Left forelimb (tissue), 1 donor: ENCODE results near the gene IQCN.
A peak's percentile ranks its signal among the peaks of the same experiment; 100 is the strongest.

Experiments
- DNase-seq: peaks from one replicate; pipeline ENCODE4 v3.0.0-alpha.2; 2018; ENCODE audit warnings: low spot score

IQCN gene

DNA sequence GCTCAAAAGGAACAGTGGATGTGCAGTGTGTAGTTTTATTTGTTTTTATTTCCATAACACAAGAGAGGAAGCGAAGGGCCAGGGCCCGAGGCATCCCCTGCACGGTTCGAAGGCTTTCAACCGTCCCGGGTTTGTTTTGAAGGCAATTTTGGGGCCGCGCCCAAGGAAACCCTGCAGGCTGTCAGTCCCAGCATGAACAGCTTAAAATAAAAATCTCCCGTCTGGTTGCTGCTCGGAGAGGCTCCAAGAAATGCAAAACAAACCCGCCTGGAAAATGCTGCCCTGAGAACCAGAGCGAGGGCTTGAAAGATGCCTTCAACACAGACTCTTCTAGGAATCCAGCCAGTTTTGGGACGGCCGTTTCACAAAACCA, 32.6 kb upstream of the IQCN start:
- no peak for DNase-seq

DNA sequence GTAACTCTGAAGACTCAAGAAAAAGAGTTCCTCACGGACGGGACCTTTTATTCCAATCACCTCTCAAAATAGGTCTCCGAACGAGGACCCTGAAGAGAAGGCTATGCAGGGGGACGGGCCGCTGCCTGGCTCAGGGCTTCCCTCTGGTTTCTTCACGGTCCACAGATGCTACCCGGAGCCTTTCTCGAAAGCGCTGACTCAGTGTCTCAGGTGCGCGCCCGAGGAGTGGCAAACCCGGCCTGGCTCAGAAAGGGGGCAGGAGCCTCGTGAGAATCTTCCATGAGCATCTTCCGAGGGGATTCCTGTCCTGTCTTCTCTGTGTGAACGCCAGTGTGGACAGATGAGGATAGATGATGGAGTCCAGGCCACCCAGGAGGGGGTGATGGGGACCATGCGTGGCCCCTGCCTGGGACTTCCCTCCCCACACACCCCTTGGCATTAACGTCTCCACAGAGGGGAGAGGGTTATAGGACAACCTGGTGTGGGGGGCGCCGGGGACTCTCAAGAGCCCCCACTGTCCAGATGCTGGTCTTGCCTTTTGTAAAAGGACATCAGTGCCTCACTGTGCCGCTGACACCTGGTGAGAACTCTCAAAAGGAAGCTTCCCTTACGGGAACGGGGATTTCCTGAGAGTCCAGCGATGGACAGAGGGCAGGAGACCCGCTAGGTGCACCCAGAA, 32.1 kb upstream of the IQCN start:
- DNase-seq = no peak

DNA sequence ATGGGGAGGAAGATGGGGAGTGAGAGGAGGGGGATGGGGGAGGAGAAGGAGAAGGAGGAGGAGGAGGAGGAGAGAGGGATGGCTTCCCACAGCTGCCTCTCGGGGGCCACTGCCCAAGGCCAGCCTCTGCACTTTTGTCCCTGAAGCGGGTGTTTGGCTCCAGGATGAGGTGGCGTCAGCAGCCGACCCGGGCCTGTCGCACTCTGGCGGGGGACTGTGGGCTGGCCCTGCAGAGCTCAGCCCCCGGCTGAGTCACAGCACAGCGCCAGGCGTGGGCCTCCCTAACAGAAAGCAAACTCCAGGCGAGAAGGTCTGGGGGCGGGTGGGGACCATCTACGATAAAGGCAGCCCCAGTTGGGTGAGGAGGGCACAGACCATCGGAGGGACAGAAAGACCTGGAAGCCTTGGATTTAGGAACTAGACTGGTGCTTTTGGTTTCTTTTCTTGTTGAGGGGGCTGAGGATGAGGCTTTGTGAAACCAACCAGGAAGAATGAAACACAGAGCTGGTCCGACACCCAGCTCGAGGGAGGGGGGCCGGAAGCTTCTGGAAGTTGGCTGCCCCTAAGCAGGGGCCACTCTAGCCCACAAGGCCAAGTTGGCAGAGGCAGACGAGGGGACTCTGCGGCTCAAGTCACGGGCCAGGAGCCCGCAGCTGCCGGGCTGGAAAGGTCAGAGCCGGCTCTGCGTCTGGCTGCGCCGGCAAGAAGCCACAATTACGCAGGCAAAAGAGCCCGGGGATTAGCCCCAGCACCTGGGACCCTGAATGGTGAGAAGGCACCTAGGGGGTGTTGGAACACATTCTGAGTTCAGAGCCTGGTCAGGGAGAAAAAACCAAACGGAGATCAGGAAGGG, 30.4 kb upstream of the IQCN start:
- DNase-seq = peak; percentile 90

DNA sequence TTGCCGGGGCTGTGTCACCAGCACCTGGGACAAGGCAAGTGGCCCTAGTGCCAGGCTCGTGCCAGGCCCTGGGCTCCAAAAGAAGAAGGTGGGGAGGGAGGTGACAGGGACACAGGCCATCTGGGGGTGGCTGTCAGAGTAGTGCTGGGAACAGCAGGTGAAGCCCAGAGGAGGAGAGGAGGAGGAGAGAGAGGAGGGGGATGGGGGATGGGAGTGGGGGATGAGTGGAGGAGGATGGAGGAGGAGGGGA, 29.9 kb upstream of the IQCN start:
- no peak for DNase-seq

DNA sequence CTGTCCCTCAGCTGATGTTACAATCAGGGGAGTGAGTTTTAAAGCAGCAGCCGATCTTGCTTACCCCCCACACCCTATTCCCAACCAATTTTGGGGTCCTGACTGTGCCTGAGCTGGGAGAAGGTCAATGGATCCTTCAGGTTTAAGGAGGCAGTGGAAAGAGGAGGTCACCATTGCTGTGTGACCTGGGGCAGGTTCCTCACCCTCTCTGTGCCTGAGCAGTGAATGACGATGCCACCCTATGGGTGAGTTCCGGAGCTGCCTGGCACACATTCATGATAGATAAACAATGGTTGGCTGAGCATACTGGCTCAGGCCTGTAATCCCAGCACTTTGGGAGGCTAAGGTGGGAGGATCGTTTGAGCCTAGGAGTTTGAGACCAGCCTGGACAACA, 27.5 kb upstream of the IQCN start:
- DNase-seq = no peak

DNA sequence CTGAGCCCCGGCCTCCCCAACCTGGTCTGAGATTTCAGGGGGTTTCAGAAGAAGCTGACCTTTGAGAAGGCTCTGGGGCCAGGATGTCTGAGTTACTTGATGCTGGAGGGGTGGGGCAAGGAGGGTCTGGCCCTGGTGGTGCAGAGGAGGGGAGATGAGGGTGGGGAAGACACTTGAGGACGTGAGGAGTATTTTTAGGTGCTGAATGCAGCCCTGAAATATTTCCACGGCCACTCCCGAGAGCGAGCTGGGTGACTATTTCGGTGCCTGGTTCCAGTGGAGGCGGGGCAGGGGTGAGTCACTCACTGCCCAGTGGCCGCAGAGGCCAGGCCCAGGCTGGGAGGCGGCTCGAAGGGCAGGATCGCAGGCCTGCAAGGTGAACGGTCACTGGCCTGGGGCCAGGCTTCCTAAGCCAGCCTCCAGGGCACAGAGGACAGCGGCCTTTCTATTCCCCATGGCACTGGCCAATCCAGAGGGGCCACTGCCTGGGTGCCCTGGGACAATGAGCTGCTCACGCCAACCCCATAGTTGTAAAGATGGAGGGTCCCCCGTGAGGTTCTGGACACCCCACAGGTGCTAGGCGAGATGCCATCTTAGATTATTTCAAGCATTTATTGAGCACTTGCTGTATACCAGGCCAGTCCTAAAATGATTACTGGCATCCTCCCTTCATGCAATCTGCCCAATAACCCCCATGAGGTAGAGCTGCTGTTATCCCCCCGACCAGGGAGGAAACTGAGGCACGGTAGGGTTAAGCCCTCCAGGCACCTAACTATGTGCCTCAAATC, 26.9 kb upstream of the IQCN start:
- no peak for DNase-seq

DNA sequence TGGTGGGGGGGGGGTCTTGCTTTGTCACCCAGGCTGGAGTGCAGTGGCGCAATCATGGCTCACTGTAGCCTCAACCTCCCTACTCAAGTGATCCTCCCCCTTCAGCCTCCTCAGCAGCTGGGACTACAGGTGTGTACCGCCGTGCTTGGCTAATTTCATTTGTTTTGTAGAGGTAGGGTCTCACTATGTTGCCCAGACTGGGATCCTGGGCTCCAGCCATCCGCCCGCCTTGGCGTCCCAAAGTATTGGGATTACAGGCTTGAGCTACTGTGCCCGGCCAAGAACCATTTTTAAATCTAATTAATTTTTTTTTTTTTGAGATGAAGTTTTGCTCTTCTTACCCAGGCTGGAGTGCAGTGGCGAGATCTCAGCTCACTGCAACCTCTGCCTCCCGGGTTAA, 25.4 kb upstream of the IQCN start:
- DNase-seq = no peak

DNA sequence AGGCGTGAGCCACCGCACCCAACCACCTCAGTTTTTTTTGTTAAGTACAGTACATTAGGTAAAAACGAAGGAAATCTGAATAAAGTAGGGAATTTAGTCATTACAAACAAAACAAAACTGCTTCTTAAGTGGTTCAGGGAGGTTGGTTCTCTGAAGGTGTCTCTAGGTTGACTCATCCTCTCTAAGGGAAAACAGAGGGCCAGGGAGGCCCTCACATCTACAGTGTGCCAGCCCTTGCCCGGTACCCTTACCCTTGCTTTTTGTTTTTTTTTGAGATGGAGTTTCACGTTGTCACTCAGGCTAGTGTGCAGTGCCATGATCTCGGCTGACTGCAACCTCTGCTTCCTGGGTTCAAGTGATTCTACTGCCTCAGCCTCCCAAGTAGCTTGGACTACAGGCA, 24.3 kb upstream of the IQCN start:
- DNase-seq = no peak

DNA sequence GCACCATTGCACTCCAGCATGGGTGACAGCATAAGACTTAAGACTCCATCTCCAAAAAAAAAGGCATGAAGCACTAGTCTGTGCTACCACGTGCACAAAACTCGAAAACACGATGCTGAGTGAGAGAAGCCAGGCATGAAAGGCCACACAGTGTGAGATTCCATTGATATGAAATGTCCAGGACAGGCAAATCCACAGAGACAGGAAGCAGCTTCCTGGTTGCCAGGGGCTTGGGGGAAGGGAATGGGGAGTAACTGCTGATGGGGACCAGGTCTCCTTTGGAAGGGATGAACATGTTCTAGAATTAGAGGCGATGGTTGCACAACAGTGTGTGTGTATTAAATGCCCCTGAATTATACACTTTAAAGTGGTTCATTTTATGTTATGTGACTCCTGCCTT, 23.1 kb upstream of the IQCN start:
- no peak for DNase-seq

DNA sequence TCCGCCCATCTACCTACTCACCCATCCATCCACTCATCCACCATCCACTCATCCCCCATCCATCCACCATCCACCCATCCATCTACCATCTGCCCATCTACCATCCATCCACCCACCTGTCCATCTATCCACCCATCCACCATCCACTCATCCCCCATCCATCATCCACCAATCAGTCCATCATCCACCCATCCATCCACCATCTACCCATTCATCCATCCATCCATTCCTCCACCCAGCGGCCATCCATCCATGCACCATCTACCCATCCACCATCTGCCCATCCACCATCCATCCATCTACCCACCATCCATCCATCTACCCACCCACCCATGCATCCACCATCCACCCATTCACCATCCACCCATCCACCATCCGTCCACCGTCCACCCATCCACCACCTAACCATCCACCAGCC, 20.8 kb upstream of the IQCN start:
- no peak for DNase-seq

DNA sequence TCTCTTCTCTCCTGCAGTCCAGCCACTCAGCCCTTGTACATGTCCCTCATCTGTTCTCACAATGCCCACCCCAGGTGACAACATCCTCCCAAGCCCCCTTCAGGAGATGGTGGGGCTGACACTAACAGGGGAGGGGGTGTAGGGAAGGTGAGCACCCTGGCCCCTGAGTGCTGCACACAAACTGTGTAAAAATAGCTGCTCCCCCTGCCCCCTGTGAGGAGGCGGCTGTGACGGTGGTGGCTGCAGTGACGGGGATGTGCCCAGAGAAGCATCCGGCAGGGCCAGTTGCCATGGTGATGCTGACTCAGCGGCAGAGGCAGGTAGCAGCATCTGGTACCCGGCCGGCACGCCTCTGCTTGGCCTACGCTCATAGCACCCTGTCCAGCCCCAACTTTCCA, 20.2 kb upstream of the IQCN start:
- DNase-seq = no peak

DNA sequence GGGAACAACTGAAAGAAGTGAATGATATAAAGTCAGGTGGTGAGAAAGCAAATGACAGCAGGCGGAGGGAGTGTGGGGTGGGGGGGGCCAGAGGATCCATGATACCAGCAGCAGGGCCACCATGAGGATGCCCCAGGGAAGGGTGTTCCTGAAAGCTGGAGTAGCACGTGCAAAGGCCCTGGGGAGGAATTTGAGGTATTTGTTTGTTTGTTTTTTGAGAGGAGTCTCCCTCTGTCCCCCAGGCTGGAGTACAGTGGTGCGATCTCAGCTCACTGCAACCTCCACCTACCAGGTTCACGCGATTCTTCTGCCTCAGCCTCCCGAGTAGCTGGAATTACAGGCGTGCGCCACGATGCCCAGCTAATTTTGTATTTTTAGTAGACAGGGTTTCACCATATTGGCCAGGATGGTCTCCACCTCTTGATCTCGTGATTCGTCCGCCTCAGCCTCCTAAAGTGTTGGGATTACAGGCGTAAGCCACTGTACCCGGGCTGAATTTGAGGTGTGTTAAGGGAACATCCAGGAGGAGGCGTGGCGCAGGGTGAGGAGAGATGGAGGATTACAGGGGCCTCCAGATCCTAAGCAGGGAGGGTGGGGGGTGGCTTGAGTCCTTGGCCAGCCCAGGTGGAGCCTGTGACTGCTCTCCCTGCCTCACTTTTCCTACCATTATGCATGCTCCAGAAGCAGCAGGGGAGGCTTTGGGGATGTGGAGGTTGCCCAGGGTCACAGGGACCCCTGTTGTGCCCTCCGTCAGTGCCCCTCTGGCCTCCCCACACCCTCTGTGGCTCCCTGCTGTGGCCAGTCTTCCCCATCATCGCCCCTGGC, 19.6 kb upstream of the IQCN start:
- no peak for DNase-seq

DNA sequence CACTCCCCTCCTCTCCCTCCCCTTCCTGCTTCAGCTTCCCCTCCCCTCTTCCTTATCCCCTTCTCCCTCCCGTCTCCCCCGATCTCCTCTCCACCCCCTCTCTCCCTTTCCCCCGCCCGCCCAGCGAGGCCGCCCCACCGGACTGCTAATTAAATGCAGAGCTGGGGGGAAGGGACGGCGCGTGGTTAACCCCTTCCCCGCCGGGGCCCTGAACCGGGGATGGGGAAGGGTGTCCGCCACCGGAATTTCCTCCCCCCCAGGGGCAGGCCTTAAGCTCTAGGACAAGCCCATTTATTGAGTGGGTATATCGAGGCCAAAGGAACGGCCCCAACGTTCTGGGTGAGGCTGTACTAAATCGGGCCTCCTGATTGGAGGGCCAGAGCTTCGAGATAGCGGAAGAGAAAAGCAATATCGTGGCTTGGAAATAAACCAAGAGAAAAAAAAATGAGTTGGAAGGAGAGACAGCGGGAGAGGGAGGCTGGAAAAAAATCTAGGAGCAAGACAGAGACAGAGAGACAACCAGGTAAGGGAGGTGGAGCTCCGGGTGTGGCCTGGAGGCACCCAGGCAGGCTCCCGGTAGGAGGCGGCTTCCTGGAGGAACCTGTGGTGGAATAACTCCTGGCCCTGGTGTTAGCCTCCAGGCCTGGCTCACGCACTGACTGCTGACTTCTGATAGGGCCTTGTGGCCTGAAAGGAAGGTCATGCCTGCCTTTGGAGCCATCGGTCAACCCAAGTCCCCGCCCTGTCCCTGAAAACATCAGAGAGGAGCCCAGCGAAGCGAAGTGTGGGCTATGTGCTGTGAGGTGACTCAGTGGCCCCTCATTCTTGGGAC, 18.8 kb upstream of the IQCN start:
- peak; percentile 92 for DNase-seq

DNA sequence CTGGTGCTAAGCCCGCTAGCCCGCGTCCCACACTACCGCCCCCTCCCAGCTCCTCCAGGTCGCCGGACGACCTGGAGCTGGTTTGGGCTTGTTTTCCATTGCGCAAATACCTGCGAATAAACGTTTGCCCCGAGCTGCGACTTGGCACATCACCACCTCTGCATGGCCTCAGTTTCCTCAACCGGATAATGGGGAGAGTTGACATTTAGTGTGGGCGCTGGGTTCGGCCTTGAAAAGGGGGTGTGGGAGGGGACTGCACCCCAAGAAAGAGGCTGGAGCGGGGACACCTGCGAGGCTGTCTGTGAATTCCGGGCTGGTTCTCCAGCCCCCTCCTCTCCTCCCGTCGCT, 18.2 kb upstream of the IQCN start:
- DNase-seq = peak; percentile 71

DNA sequence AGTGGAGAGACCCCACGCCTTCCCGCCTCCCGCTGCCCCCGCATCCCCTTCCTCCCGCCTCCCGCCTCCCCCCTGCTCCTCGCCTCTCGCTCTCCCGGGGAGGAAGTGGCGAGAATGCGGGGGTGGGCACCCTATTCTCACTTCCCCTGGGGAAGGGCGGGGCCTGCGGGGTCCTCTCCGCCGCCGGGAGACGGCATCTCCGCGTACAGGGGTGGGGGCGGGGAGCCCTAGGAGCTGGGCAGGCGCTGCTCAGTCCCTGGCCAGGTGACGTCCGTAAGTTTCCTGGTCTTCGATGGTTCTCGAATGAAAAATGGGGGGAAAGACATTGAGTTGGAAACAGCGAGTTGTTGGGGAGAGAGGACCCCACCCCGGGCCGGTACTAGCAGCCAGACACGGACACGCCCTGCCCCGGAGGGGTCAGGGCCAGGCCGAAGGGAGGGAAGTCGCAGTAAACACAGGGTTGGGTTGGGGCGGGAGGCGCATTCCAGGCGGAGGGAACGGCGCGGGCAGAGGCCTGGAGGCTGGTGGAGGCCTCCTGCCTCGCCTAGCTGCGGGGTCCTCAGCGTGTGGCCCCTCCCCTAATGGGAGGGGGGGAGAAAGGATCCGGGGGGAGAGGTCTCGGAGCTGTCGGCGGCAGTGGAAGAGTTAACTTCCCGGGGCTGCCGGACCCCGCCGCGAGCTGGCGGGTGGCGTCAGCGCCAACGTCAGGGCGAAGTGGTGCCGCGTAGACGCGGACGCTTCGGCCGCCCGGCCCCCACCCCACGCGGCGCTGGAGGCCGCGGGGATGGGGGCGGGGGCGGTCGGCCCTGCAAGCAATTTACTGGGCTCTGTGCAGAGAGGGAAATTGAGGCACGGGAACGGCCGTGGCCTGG, 17.6 kb upstream of the IQCN start:
- DNase-seq = peak; percentile 91

DNA sequence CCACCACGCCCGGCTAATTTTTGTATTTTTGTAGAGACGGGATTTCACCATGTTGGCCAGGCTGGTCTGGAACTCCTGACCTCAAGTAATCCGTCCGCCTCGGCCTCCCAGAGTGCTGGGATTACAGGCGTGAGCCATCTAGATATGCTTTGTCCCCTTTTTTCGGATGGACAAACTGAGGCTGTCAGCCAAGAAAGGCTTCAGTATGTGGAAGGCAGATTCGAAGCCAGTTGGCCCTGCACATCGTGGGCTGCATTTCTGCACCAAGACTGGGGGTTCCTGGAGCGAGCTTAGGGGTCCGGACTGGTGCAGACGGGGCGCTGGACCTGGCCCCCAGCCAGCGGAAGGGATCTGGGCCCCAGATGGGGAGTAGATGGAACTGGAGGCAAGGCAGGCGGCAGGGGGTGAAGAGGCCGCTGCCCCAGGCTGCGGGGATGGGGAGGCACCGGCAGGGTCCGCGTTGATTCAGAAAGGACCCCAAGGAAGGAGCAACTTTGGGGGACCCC, 16.8 kb upstream of the IQCN start:
- no peak for DNase-seq

DNA sequence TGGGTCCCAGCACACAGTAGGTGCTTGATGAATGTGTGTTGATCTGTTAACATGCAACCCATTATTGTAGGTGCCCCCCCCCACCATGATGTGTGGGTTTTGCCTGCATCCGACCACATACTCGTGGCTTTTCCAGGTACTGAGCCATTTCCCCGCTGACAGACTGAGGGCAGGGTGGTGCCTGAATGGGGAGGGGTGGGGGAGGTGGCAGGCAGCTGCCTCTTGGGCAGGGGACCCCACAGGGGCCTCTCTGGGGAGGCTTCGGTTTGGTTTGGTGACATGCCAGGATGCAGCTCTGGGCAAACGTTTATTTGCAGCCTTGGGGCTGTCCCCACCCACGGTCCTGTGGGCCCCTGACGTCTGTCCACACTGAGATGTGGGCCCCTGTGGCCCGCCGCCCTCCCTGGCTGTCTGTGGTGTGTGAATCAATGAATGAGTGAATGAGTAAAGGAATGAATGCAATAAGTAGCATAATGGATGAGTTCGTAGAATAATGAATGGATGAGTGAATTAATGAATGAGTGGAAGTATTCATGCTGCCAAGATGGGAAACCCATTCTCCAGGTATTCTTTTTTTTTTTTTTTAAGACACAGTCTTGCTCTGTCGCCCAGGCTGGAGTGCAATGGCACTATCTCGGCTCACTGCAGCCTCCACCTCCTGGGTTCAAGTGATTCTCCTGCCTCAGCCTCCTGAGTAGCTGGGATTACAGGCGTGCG, 16.2 kb upstream of the IQCN start:
- DNase-seq = no peak

DNA sequence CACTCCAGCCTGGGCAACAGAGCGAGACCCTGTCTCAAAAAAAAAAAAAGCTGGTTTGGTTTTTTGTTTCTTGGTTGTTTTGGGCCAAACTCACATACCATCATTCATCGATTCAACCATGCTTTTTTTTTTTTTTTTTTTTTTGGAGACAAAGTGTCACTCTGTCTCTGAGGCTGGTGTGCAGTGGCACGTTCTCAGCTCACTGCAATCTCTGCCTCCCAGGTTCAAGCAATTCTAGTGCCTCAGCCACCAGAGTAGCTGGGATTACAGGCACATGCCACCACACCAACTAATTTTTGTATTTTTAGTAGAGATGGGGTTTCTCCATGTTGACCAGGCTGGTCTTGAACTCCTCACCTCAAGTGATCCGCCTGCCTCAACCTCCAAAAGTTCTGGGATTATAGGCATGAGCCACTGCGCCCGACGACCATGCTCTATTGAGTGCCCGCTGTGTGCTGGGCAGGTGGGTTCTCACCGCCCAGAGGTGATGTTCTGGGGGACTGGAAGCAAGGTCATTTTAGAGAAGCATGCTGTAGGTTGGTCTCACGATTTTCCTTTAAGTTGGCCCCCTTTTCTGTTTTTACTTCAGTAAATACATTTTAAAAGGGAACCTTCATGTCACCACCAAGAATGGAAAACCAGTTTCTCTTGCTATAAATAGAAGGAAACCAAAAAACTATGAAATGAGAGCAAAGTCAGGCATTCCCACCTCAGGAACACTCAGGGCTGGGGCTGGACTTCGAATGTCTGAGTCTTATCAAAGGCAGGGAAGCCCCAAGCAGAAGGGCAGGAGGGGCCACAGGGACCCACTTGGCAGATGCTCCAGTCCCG, 15.4 kb upstream of the IQCN start:
- DNase-seq = no peak
